Measurements from ENCODE around the gene METRNL.

DNA sequence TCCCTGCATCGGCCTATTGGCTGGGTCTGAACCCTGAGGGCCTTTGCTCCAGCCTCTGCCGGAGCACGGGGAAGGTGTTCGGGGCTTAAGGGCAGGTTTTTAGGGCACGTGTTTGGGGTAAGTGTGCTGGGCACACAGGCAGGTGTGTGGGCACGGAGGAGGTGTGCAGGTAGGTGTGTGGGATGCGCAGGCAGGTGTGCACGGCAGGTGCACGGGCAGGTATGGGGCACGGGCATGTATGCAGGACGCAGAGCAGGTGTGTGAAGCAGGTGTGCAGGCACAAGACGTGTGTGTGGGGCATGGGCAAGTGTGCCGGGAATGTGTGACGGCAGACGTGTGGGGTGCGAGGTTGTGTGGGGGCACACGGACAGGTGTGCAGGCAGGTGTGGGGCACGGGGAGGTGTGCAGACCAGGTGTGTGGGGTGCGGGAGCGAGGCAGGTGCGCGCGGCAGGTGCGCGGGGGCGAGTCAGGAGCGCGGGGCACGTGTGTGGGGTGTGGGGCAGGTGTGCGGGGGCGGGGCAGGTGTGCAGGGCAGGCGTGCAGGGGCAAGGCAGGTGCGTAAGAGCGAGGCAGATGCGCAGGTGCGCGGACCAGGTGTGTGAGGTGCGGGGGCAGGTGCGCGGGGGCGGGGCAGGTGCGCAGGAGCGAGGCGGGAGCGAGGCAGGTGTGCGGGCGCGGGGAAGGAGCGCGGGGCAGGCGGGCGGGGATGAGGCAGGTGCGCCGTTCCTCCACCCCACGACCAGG lies 28.6 kb upstream of the METRNL start:
- TF ChIP-seq, protein P1, sequence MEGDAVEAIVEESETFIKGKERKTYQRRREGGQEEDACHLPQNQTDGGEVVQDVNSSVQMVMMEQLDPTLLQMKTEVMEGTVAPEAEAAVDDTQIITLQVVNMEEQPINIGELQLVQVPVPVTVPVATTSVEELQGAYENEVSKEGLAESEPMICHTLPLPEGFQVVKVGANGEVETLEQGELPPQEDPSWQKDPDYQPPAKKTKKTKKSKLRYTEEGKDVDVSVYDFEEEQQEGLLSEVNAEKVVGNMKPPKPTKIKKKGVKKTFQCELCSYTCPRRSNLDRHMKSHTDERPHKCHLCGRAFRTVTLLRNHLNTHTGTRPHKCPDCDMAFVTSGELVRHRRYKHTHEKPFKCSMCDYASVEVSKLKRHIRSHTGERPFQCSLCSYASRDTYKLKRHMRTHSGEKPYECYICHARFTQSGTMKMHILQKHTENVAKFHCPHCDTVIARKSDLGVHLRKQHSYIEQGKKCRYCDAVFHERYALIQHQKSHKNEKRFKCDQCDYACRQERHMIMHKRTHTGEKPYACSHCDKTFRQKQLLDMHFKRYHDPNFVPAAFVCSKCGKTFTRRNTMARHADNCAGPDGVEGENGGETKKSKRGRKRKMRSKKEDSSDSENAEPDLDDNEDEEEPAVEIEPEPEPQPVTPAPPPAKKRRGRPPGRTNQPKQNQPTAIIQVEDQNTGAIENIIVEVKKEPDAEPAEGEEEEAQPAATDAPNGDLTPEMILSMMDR (IDR thresholded peaks at IDR 0.05), result peak in 1 of 6 experiments; percentile 3
- no peak for TF ChIP-seq POLR2A (IDR thresholded peaks at IDR 0.05)

Data from esophagus squamous epithelium (tissue), 4 donors.